Liver (tissue), 9 donors: Measurements from ENCODE around the gene RANGAP1. TPM values are rescaled to one million over a fixed set of nuclear protein-coding genes. Genes with fewer than 3 reads are reported as not detected.

Experiments used
- DNase-seq: peaks from one replicate; pipeline ENCODE4 v3.0.0-alpha.2; 2017; ENCODE audit warnings: low spot score
- H3K27ac ChIP-seq, 2 donors: one replicate each; pipeline ENCODE4 v1.7.0; 2013; ENCODE audit warnings: inconsistent platforms in 2 of 2, low read length in 2 of 2, control low read depth in 1 of 2, low read depth in 1 of 2, mild to moderate bottlenecking in 1 of 2
- H3K27me3 ChIP-seq, 4 donors: one replicate each; pipeline versions ENCODE4 v1.6.1 to v1.7.0; 2013; ENCODE audit warnings: low read length in 3 of 4, inconsistent platforms in 1 of 4, mild to moderate bottlenecking in 1 of 4, moderate library complexity in 1 of 4; ENCODE audit not compliant: control insufficient read depth in 4 of 4, insufficient read depth in 4 of 4
- H3K36me3 ChIP-seq, 4 donors: one replicate each; pipeline versions ENCODE4 v1.6.1 to v1.7.0; 2013; ENCODE audit warnings: low read length in 3 of 4, mild to moderate bottlenecking in 3 of 4, low read depth in 1 of 4, moderate library complexity in 1 of 4; ENCODE audit not compliant: control insufficient read depth in 4 of 4, insufficient read depth in 3 of 4
- H3K4me1 ChIP-seq, 4 donors: one replicate each; pipeline versions ENCODE4 v1.6.1 to v1.7.0; 2013; ENCODE audit warnings: low read length in 3 of 4, mild to moderate bottlenecking in 3 of 4, moderate library complexity in 1 of 4; ENCODE audit not compliant: control insufficient read depth in 4 of 4, insufficient read depth in 4 of 4
- H3K4me3 ChIP-seq, 3 donors: one replicate each; pipeline versions ENCODE4 v1.6.1 to v1.7.0; 2013; ENCODE audit warnings: low read length in 3 of 3, control low read depth in 1 of 3, low read depth in 1 of 3, mild to moderate bottlenecking in 1 of 3
- H3K9ac ChIP-seq, 2 donors: one replicate each; pipeline ENCODE4 v1.7.0; 2013; ENCODE audit warnings: low read length in 2 of 2, mild to moderate bottlenecking in 2 of 2, moderate library complexity in 2 of 2, control low read depth in 1 of 2, low read depth in 1 of 2
- H3K9me3 ChIP-seq, 4 donors: one replicate each; pipeline versions ENCODE4 v1.6.1 to v1.7.0; 2013; ENCODE audit warnings: low read length in 3 of 4; ENCODE audit not compliant: control insufficient read depth in 4 of 4
- EGR1 ChIP-seq, 2 donors: IDR thresholded peaks; 2 replicates each; pipeline ENCODE4 v1.6.1; 2016 to 2018; ENCODE audit warnings: antibody characterized with exemption in 2 of 2, low read depth in 2 of 2
- FOXA1 ChIP-seq: IDR thresholded peaks from 2 replicates; pipeline ENCODE4 v1.6.1; 2016; ENCODE audit warnings: antibody characterized with exemption
- FOXA2 ChIP-seq: IDR thresholded peaks from 2 replicates; pipeline ENCODE4 v1.6.1; 2016; ENCODE audit warnings: antibody characterized with exemption
- GABPA ChIP-seq, 2 donors: IDR thresholded peaks in 1 of 2; conservative IDR thresholded peaks in 1 of 2; 2 replicates each; pipeline ENCODE4 v1.6.1; 2016; ENCODE audit warnings: antibody characterized with exemption in 2 of 2, mild to moderate bottlenecking in 1 of 2, moderate library complexity in 1 of 2
- HNF4A ChIP-seq, 2 donors: conservative IDR thresholded peaks; 2 replicates each; pipeline ENCODE4 v1.6.1; 2016; ENCODE audit warnings: antibody characterized with exemption in 2 of 2, mild to moderate bottlenecking in 2 of 2
- HNF4G ChIP-seq: IDR thresholded peaks from 2 replicates; pipeline ENCODE4 v1.6.1; 2016; ENCODE audit warnings: antibody characterized with exemption
- JUND ChIP-seq, 2 donors: IDR thresholded peaks; 2 replicates each; pipeline ENCODE4 v1.6.1; 2016; ENCODE audit warnings: antibody characterized with exemption in 2 of 2
- NR2F2 ChIP-seq: IDR thresholded peaks from 2 replicates; pipeline ENCODE4 v1.6.1; 2016; ENCODE audit warnings: antibody characterized with exemption
- RAD21 ChIP-seq, 2 donors: IDR thresholded peaks; 2 replicates each; pipeline ENCODE4 v1.6.1; 2016; ENCODE audit warnings: antibody characterized with exemption in 2 of 2, mild to moderate bottlenecking in 2 of 2
- RXRA ChIP-seq, 2 donors: IDR thresholded peaks; 2 replicates each; pipeline ENCODE4 v1.6.1; 2017 to 2018; ENCODE audit warnings: antibody characterized with exemption in 2 of 2, mild to moderate bottlenecking in 1 of 2
- SP1 ChIP-seq: IDR thresholded peaks from 2 replicates; pipeline ENCODE4 v1.6.1; 2018; ENCODE audit warnings: antibody characterized with exemption, mild to moderate bottlenecking
- TAF1 ChIP-seq: conservative IDR thresholded peaks from 2 replicates; pipeline ENCODE4 v1.6.1; 2016; ENCODE audit warnings: antibody characterized with exemption, mild to moderate bottlenecking
- YY1 ChIP-seq: IDR thresholded peaks from 2 replicates; pipeline ENCODE4 v1.6.1; 2016; ENCODE audit warnings: antibody characterized with exemption, mild to moderate bottlenecking
- WGBS: extraction: QIAGEN DNeasy Blood & Tissue Kit; methylation state at CpG from one replicate; pipeline ENCODE4 v1.1.7; 2013; 5-methylcytosine and 5-hydroxymethylcytosine counted together
- polyA plus RNA-seq, 2 donors: library from polyadenylated mRNA; stranded (reverse) in 1 of 2; unstranded in 1 of 2; fragments of 200-250 nt in 1 of 2; fragments of >200 nt in 1 of 2; fragmentation: Nextera tagmentation in 1 of 2; extraction: Ambion mirVana in 1 of 2; gene quantifications; one replicate each; pipeline versions ENCODE4 v1.2.1 to v1.2.3, GENCODE V29; 2013 to 2015
- total RNA-seq, 2 donors: library from RNA; depleted of rRNA; stranded (reverse); fragments of >200 nt; gene quantifications; one replicate each; pipeline ENCODE4 v1.2.3, GENCODE V29; 2014
- TF ChIP-seq, protein P1 (sequence below): fragments of 150-350 bp; IDR thresholded peaks from 2 replicates; pipeline ENCODE4 v1.5.1; 2017; ENCODE audit warnings: improper control_type of control experiment, low read depth, low read length; ENCODE audit not compliant: missing input control
- TF ChIP-seq, protein P2 (sequence below): IDR thresholded peaks from 2 replicates; pipeline ENCODE4 v1.6.1; 2016; ENCODE audit warnings: antibody characterized with exemption
- TF ChIP-seq, protein P3 (sequence below): IDR thresholded peaks from 2 replicates; pipeline ENCODE4 v1.6.1; 2016; ENCODE audit warnings: antibody characterized with exemption
- TF ChIP-seq, protein P4 (sequence below): IDR thresholded peaks from 2 replicates; pipeline ENCODE4 v1.6.1; 2016; ENCODE audit warnings: antibody characterized with exemption, mild to moderate bottlenecking
- TF ChIP-seq, protein P5 (sequence below): IDR thresholded peaks from 2 replicates; pipeline ENCODE4 v1.6.1; 2016; ENCODE audit warnings: antibody characterized with exemption
- donor health status: healthy.
- donor health status: healthy.
- donor health status: healthy.
- donor health status: healthy.
- donor health status: healthy.

The RANGAP1 gene
- total and polyA plus RNA-seq, 4 donors: 12.0 to 40.3 (median 33.3) TPM

DNA sequence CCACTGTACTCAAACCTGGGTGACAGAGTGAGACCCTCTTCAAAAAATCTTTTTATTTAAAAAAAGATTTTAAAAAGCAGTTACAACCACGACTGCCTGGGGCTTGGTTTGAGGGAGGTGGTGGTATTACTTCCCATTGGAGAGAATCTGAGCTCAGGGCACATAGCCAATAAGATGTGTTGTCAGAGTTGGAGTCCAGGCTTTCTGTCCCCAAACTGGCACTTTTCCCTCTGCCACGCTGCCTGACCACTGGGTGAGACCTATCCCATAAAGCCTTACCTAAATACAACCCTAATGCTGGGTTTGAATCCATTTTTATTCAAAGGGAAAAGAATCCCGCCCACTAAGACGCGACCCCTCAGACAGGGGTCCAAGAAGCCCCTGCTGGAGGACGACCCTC, 56.8 kb downstream of the RANGAP1 start:
- H3K4me1 ChIP-seq: peaks cover 0 to 24% (median 16%) of the 10 kb centered on the region in 4 donors
- H3K27me3 ChIP-seq: no peaks in the 10 kb centered on the region
- no peak overlapping the region for H3K4me3 ChIP-seq
- H3K9ac ChIP-seq: no peak overlapping the region
- no peaks in the 10 kb centered on the region for H3K9me3 ChIP-seq
- 92% methylated on average over 6 of the region's 6 CpGs for WGBS
- H3K27ac ChIP-seq: no peak overlapping the region
- no peak for DNase-seq
- peaks cover 5 to 31% (median 14%) of the 10 kb centered on the region in 4 donors for H3K36me3 ChIP-seq
- TF ChIP-seq RAD21 (IDR thresholded peaks at IDR 0.05): no peak
- no peak for TF ChIP-seq FOXA1
- TF ChIP-seq FOXA2: no peak
- no peak for TF ChIP-seq GABPA (IDR thresholded peaks at IDR 0.05 in 1 of 2, conservative IDR thresholded peaks at IDR 0.05 in 1 of 2)

DNA sequence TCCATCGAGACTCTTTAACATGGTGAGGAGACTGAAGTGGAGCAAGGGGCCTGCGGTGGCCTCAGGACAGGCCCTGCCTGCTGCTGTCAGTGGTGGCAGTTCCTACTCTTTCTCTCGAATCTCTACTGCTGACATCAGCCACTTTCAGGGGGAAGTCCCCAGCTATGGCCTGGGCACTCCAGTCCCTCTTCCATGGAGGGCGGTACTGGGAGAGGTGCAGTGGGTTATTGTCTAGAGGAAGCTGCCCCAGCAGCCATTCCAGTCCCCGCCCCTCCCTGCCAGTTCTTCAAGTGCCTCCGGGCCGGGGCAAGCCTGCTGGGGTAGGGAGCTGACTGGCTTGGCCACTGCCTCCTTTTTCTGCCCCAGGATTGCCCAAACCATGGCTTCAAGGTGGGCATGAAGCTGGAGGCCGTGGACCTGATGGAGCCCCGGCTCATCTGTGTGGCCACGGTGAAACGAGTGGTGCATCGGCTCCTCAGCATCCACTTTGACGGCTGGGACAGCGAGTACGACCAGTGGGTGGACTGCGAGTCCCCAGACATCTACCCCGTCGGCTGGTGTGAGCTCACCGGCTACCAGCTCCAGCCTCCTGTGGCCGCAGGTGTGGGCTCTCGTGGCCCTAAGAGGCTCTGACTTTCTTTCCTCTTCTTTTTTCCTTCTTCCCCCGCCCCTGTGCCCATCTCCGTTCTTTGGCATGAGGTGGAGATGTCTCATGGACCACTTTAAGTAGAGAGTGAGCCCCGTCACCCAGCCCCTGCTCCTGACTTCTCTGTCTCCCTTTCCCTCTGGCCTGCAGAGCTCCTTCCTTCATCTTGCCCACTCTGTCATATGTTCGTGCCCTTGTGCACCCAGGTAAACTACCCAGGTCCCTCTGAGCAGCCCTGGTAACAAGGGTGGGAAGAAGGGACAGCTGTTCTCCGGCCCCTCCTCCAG, 59.0 kb downstream of the RANGAP1 start:
- no peak overlapping the region for H3K9ac ChIP-seq
- no peak for TF ChIP-seq YY1
- TF ChIP-seq, protein P1, sequence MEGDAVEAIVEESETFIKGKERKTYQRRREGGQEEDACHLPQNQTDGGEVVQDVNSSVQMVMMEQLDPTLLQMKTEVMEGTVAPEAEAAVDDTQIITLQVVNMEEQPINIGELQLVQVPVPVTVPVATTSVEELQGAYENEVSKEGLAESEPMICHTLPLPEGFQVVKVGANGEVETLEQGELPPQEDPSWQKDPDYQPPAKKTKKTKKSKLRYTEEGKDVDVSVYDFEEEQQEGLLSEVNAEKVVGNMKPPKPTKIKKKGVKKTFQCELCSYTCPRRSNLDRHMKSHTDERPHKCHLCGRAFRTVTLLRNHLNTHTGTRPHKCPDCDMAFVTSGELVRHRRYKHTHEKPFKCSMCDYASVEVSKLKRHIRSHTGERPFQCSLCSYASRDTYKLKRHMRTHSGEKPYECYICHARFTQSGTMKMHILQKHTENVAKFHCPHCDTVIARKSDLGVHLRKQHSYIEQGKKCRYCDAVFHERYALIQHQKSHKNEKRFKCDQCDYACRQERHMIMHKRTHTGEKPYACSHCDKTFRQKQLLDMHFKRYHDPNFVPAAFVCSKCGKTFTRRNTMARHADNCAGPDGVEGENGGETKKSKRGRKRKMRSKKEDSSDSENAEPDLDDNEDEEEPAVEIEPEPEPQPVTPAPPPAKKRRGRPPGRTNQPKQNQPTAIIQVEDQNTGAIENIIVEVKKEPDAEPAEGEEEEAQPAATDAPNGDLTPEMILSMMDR: no peak
- TF ChIP-seq EGR1 (IDR thresholded peaks at IDR 0.05; ENCODE audit: low read depth in 2 of 2): no peak
- no peak for TF ChIP-seq TAF1
- TF ChIP-seq, protein P2, sequence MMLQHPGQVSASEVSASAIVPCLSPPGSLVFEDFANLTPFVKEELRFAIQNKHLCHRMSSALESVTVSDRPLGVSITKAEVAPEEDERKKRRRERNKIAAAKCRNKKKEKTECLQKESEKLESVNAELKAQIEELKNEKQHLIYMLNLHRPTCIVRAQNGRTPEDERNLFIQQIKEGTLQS: no peak
- TF ChIP-seq, protein P3, sequence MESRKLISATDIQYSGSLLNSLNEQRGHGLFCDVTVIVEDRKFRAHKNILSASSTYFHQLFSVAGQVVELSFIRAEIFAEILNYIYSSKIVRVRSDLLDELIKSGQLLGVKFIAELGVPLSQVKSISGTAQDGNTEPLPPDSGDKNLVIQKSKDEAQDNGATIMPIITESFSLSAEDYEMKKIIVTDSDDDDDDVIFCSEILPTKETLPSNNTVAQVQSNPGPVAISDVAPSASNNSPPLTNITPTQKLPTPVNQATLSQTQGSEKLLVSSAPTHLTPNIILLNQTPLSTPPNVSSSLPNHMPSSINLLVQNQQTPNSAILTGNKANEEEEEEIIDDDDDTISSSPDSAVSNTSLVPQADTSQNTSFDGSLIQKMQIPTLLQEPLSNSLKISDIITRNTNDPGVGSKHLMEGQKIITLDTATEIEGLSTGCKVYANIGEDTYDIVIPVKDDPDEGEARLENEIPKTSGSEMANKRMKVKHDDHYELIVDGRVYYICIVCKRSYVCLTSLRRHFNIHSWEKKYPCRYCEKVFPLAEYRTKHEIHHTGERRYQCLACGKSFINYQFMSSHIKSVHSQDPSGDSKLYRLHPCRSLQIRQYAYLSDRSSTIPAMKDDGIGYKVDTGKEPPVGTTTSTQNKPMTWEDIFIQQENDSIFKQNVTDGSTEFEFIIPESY: no peak
- TF ChIP-seq, protein P4, sequence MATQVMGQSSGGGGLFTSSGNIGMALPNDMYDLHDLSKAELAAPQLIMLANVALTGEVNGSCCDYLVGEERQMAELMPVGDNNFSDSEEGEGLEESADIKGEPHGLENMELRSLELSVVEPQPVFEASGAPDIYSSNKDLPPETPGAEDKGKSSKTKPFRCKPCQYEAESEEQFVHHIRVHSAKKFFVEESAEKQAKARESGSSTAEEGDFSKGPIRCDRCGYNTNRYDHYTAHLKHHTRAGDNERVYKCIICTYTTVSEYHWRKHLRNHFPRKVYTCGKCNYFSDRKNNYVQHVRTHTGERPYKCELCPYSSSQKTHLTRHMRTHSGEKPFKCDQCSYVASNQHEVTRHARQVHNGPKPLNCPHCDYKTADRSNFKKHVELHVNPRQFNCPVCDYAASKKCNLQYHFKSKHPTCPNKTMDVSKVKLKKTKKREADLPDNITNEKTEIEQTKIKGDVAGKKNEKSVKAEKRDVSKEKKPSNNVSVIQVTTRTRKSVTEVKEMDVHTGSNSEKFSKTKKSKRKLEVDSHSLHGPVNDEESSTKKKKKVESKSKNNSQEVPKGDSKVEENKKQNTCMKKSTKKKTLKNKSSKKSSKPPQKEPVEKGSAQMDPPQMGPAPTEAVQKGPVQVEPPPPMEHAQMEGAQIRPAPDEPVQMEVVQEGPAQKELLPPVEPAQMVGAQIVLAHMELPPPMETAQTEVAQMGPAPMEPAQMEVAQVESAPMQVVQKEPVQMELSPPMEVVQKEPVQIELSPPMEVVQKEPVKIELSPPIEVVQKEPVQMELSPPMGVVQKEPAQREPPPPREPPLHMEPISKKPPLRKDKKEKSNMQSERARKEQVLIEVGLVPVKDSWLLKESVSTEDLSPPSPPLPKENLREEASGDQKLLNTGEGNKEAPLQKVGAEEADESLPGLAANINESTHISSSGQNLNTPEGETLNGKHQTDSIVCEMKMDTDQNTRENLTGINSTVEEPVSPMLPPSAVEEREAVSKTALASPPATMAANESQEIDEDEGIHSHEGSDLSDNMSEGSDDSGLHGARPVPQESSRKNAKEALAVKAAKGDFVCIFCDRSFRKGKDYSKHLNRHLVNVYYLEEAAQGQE: no peak
- TF ChIP-seq FOXA2: no peak
- no peak for TF ChIP-seq RXRA (IDR thresholded peaks at IDR 0.05)
- TF ChIP-seq HNF4G: no peak
- TF ChIP-seq JUND (IDR thresholded peaks at IDR 0.05): no peak
- TF ChIP-seq RAD21 (IDR thresholded peaks at IDR 0.05): no peak
- no peak for TF ChIP-seq HNF4A (conservative IDR thresholded peaks at IDR 0.05)
- TF ChIP-seq, protein P5, sequence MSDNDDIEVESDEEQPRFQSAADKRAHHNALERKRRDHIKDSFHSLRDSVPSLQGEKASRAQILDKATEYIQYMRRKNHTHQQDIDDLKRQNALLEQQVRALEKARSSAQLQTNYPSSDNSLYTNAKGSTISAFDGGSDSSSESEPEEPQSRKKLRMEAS: no peak
- no peak for TF ChIP-seq GABPA (IDR thresholded peaks at IDR 0.05 in 1 of 2, conservative IDR thresholded peaks at IDR 0.05 in 1 of 2)
- TF ChIP-seq SP1: no peak
- no peak for TF ChIP-seq FOXA1
- no peak for TF ChIP-seq NR2F2
- no peak overlapping the region for H3K4me3 ChIP-seq
- H3K9me3 ChIP-seq: no peaks in the 10 kb centered on the region
- peak; percentile 29 for DNase-seq
- H3K36me3 ChIP-seq: peaks cover 5 to 31% (median 14%) of the 10 kb centered on the region in 4 donors
- no peak overlapping the region for H3K27ac ChIP-seq
- no peaks in the 10 kb centered on the region for H3K27me3 ChIP-seq
- H3K4me1 ChIP-seq: peaks cover 6 to 43% (median 26%) of the 10 kb centered on the region in 4 donors
- 93% methylated on average over 26 of the region's 26 CpGs for WGBS
